IMR-90 (cell line): Measurements from ENCODE around the gene PGF. TPM values are rescaled to one million over a fixed set of nuclear protein-coding genes. Genes with fewer than 3 reads are reported as not detected.

Experiments used
- ATAC-seq: fragments of 200-7000 bp; cut with Tn5 transposase; 2 replicates; pipeline ENCODE4 v1.9.1; 2020; ENCODE audit warnings: low read depth, mild to moderate bottlenecking, moderate library complexity
- BruUV-seq: library from RNA; stranded (reverse); fragments of 400-500 nt; replicated peaks from 2 replicates; lab custom pipeline; 2021; lab: Mats Ljungman, UMichigan
- CTCF ChIA-PET: fragments of 300-600 bp; formaldehyde crosslinking; extraction: SDS; loops from one replicate; lab custom pipeline; 2021; ENCODE audit warnings: antibody characterized with exemption; lab: Yijun Ruan, JAX
- POLR2A ChIA-PET: fragments of 300-600 bp; sonication (Branson Sonifier 250); formaldehyde crosslinking; loops from one replicate; lab custom pipeline; 2022; ENCODE audit warnings: antibody characterized with exemption; ENCODE audit not compliant: unreplicated experiment; lab: Charles Lee
- DNase-seq: peaks from one replicate; pipeline ENCODE4 v3.0.0; 2013
- H2AFZ ChIP-seq: replicated peaks from 2 replicates; pipeline ENCODE3; 2013; ENCODE audit warnings: low read length, mild to moderate bottlenecking; ENCODE audit not compliant: poor library complexity
- H2AK5ac ChIP-seq: 2 replicates; pipeline ENCODE4 v1.6.1; 2013; ENCODE audit warnings: low read depth, low read length, inconsistent platforms
- H2AK9ac ChIP-seq: replicated peaks from 2 replicates; pipeline ENCODE3; 2013; ENCODE audit warnings: mild to moderate bottlenecking, low read depth, low read length, moderate library complexity; ENCODE audit not compliant: poor library complexity
- H2BK120ac ChIP-seq: 2 replicates; pipeline ENCODE4 v1.6.1; 2013; ENCODE audit warnings: low read depth, low read length, inconsistent platforms
- H2BK15ac ChIP-seq: 3 replicates; pipeline ENCODE4 v1.6.1; 2013; ENCODE audit warnings: low read depth, low read length, inconsistent platforms
- H2BK20ac ChIP-seq: 2 replicates; pipeline ENCODE4 v1.6.1; 2013; ENCODE audit warnings: low read depth, mild to moderate bottlenecking, inconsistent platforms, low read length, moderate library complexity
- H2BK5ac ChIP-seq: 2 replicates; pipeline ENCODE4 v1.6.1; 2013; ENCODE audit warnings: mild to moderate bottlenecking, low read depth, low read length, inconsistent platforms; ENCODE audit not compliant: poor library complexity, severe bottlenecking
- H3K14ac ChIP-seq: replicated peaks from 2 replicates; pipeline ENCODE4 v1.6.1; 2013; ENCODE audit warnings: low read depth, low read length, inconsistent platforms
- H3K18ac ChIP-seq: 2 replicates; pipeline ENCODE4 v1.6.1; 2013; ENCODE audit warnings: low read depth, low read length, control low read depth
- H3K23ac ChIP-seq: 2 replicates; pipeline ENCODE4 v1.6.1; 2013; ENCODE audit warnings: low read depth, low read length, inconsistent platforms
- H3K27ac ChIP-seq: 2 replicates; pipeline ENCODE4 v1.5.1; 2013; ENCODE audit warnings: mild to moderate bottlenecking, control low read depth, low read length; ENCODE audit not compliant: insufficient read depth
- H3K27me3 ChIP-seq: 2 replicates; pipeline ENCODE4 v1.6.1; 2013; ENCODE audit warnings: low read length; ENCODE audit not compliant: control insufficient read depth, insufficient read depth
- H3K36me3 ChIP-seq: 2 replicates; pipeline ENCODE4 v1.6.1; 2013; ENCODE audit warnings: low read length, mixed read lengths; ENCODE audit not compliant: control insufficient read depth, insufficient read depth
- H3K4ac ChIP-seq: 2 replicates; pipeline ENCODE4 v1.6.1; 2013; ENCODE audit warnings: low read depth, low read length, inconsistent platforms
- H3K4me1 ChIP-seq: 2 replicates; pipeline ENCODE4 v1.6.1; 2013; ENCODE audit warnings: low read length, mixed read lengths; ENCODE audit not compliant: control insufficient read depth, insufficient read depth
- H3K4me2 ChIP-seq: 2 replicates; pipeline ENCODE4 v1.6.1; 2013; ENCODE audit warnings: low read depth, mild to moderate bottlenecking, control low read depth, low read length, moderate library complexity
- H3K4me3 ChIP-seq: 2 replicates; pipeline ENCODE4 v1.5.1; 2013; ENCODE audit warnings: low read depth, mild to moderate bottlenecking, control low read depth, low read length, moderate library complexity; ENCODE audit not compliant: insufficient read depth
- H3K56ac ChIP-seq: 2 replicates; pipeline ENCODE4 v1.6.1; 2013; ENCODE audit warnings: low read length, inconsistent platforms; ENCODE audit not compliant: insufficient read depth; ENCODE audit errors: extremely low read depth
- H3K79me1 ChIP-seq, 2 experiments: 2 replicates each; pipeline ENCODE4 v1.6.1; 2013; ENCODE audit warnings: low read length in 2 of 2, inconsistent platforms in 1 of 2, low read depth in 1 of 2
- H3K9ac ChIP-seq: 2 replicates; pipeline ENCODE4 v1.6.1; 2013; ENCODE audit warnings: low read depth, low read length, control low read depth
- H3K9me1 ChIP-seq: 2 replicates; pipeline ENCODE4 v1.6.1; 2013; ENCODE audit warnings: low read length, inconsistent platforms; ENCODE audit not compliant: insufficient read depth
- H3K9me3 ChIP-seq: 2 replicates; pipeline ENCODE4 v1.6.1; 2013; ENCODE audit warnings: low read length; ENCODE audit not compliant: control insufficient read depth, insufficient read depth
- H4K20me1 ChIP-seq: 2 replicates; pipeline ENCODE4 v1.6.1; 2013; ENCODE audit warnings: low read length, inconsistent platforms; ENCODE audit not compliant: insufficient read depth
- H4K5ac ChIP-seq: 2 replicates; pipeline ENCODE4 v1.6.1; 2013; ENCODE audit warnings: mild to moderate bottlenecking, low read depth, low read length, control low read depth
- H4K8ac ChIP-seq, 2 experiments: 2 replicates each; pipeline ENCODE4 v1.6.1; 2013; ENCODE audit warnings: low read depth in 2 of 2, low read length in 2 of 2, control low read depth in 1 of 2, inconsistent platforms in 1 of 2
- H4K91ac ChIP-seq: 2 replicates; pipeline ENCODE4 v1.6.1; 2013; ENCODE audit warnings: low read depth, low read length, inconsistent platforms; ENCODE audit not compliant: insufficient read depth
- MAZ ChIP-seq: IDR thresholded peaks from 2 replicates; pipeline ENCODE4 v1.6.1; 2012; ENCODE audit warnings: low read depth, mild to moderate bottlenecking, low read length, improper control_type of control experiment, moderate library complexity, borderline replicate concordance
- WGBS, 2 experiments: methylation state at CpG; one replicate each; pipeline versions ENCODE4 v1.1.5 to v1.1.7; 2013; ENCODE audit warnings: missing lambda C conversion rate in 2 of 2; ENCODE audit not compliant: insufficient read length in 1 of 2; ENCODE audit errors: extremely low coverage in 2 of 2; 5-methylcytosine and 5-hydroxymethylcytosine counted together
- dilution Hi-C: fragments of 300-500 bp; cut with HindIII; formaldehyde crosslinking; loops from one replicate; pipeline ENCODE4 v1.14.3; 2018; ENCODE audit warnings: low sequenced_read_pairs; ENCODE audit not compliant: unreplicated experiment
- in situ Hi-C: fragments of 300-500 bp; cut with MboI; formaldehyde crosslinking; loops from 3 replicates; pipeline ENCODE4 v1.14.3; 2019; ENCODE audit warnings: low sequenced_read_pairs, inconsistent platforms, mixed read lengths
- intact Hi-C: fragments of 100-400 bp; cut with micrococcal nuclease; formaldehyde crosslinking; loops from 2 replicates; pipeline ENCODE4 v1.10.0; 2022
- polyA plus RNA-seq, 3 experiments: library from polyadenylated mRNA; depleted of rRNA; stranded (reverse); fragments of >200 nt; gene quantifications; 2 replicates each; pipeline ENCODE4 v1.2.3, GENCODE V29; 2012; ENCODE audit warnings: low replicate concordance in 1 of 3
- total RNA-seq: library from RNA; depleted of rRNA; stranded (reverse); fragments of >200 nt; gene quantifications from 2 replicates; pipeline ENCODE4 v1.2.3, GENCODE V29; 2012

The PGF gene
- total and polyA plus RNA-seq, 2 of the 4 experiments (the other 2 are of a cell fraction), result 0.36 to 0.39 TPM

- no peak overlapping the region for H3K27ac ChIP-seq
- no peak overlapping the region for H3K18ac ChIP-seq
- H3K4me1 ChIP-seq, result no peaks in the 10 kb centered on the region
- no peaks in the 10 kb centered on the region for H3K36me3 ChIP-seq
- no peak overlapping the region for H3K4me3 ChIP-seq
- DNase-seq, result no peak
- WGBS, 2 experiments, result 80% methylated on average over 1 of the region's 4 CpGs; no CpG with 5 or more reads in 1 of the 2 experiments
- no peaks in the 10 kb centered on the region for H3K79me1 ChIP-seq
- H2BK20ac ChIP-seq, result no peak overlapping the region
- H4K20me1 ChIP-seq, result no peaks in the 10 kb centered on the region
- H2BK15ac ChIP-seq, result no peak overlapping the region
- H3K9ac ChIP-seq, result no peak overlapping the region
- H3K9me3 ChIP-seq, result no peaks in the 10 kb centered on the region
- dilution Hi-C loops (no loop called here), intact Hi-C loops (no loop called here), in situ Hi-C loops (no loop called here)
- no peaks in the 10 kb centered on the region for H3K9me1 ChIP-seq
- H3K23ac ChIP-seq, result no peak overlapping the region
- ATAC-seq, result no peak
- no peak overlapping the region for H2AK5ac ChIP-seq
- H2AFZ ChIP-seq, result no peak overlapping the region
- no peak overlapping the region for H3K14ac ChIP-seq
- CTCF ChIA-PET, result interaction anchor here (0.6 kb wide), 1 partner anchor 83 kb away, joined by 3 read pairs; no protein-coding TSS in a partner anchor
- H4K8ac ChIP-seq, result no peak overlapping the region
- no peak overlapping the region for H3K4me2 ChIP-seq
- no peak overlapping the region for H2BK120ac ChIP-seq
- no peak overlapping the region for H4K5ac ChIP-seq
- BruUV-seq, result no TSS peak
- no peak overlapping the region for H2BK5ac ChIP-seq
- POLR2A ChIA-PET, result no interaction called here
- H4K91ac ChIP-seq, result no peak overlapping the region
- H3K56ac ChIP-seq, result no peak overlapping the region
- H3K27me3 ChIP-seq, result peaks cover 26% of the 10 kb centered on the region
- no peak overlapping the region for H3K4ac ChIP-seq
- H2AK9ac ChIP-seq, result no peak overlapping the region
- TF ChIP-seq MAZ, result no peak
These were observed 5.3 kb upstream of the PGF start for GRCh38 chr14:74960736-74961135.
